Uterus (tissue), 4 donors: ENCODE results near the gene GBX1. TPM values are rescaled to one million over a fixed set of nuclear protein-coding genes. Genes with fewer than 3 reads are reported as not detected.

Source experiments
- DNase-seq, 2 donors: peaks; one replicate each; pipeline ENCODE4 v3.0.0-alpha.2; 2019 to 2020
- H3K27ac ChIP-seq, 2 donors: fragments of 200-600 bp; sonication (generic); 1 replicate in 1 of 2; 2 replicates in 1 of 2; pipeline ENCODE4 v1.5.1; 2016 to 2018
- H3K27me3 ChIP-seq, 2 donors: fragments of 200-600 bp; sonication (generic); one replicate each; pipeline ENCODE4 v1.5.1; 2018 to 2019; ENCODE audit warnings: control low read depth in 1 of 2
- H3K36me3 ChIP-seq, 2 donors: fragments of 200-600 bp; sonication (generic); one replicate each; pipeline ENCODE4 v1.5.1; 2019; ENCODE audit warnings: control low read depth in 1 of 2
- H3K4me1 ChIP-seq, 2 donors: fragments of 200-600 bp; sonication (generic); one replicate each; pipeline ENCODE4 v1.5.1; 2018 to 2019; ENCODE audit warnings: control low read depth in 1 of 2
- H3K4me3 ChIP-seq, 2 donors: fragments of 200-600 bp; sonication (generic); 1 replicate in 1 of 2; 2 replicates in 1 of 2; pipeline ENCODE4 v1.5.1; 2018 to 2019; ENCODE audit warnings: mild to moderate bottlenecking in 1 of 2
- H3K9me3 ChIP-seq, 2 donors: fragments of 200-600 bp; sonication (generic); one replicate each; pipeline ENCODE4 v1.5.1; 2019; ENCODE audit warnings: control low read depth in 1 of 2
- POLR2A ChIP-seq, 2 donors: fragments of 450-650 bp; IDR thresholded peaks; one replicate each; pipeline ENCODE4 v1.6.1; 2016; ENCODE audit warnings: antibody characterized with exemption in 2 of 2, mild to moderate bottlenecking in 1 of 2, moderate library complexity in 1 of 2
- intact Hi-C: fragments of 100-400 bp; cut with DNase I; formaldehyde crosslinking; loops from one replicate; pipeline ENCODE4 v1.15.1; 2023; ENCODE audit warnings: low total_unique reads
- total RNA-seq, 4 donors: library from RNA; depleted of rRNA in 3 of 4; stranded (reverse); fragments of >200 nt in 3 of 4; gene quantifications; one replicate each; pipeline versions ENCODE4 v1.1.0 to v1.2.4, GENCODE V29; 2014 to 2023
- TF ChIP-seq, protein P1 (sequence below), 4 experiments: fragments of 200-600 bp in 2 of 4; fragments of 450-650 bp in 2 of 4; sonication (generic) in 2 of 4; IDR thresholded peaks; one replicate each; pipeline ENCODE4 v1.5.1; 2016 to 2019; ENCODE audit warnings: antibody characterized with exemption in 4 of 4, mild to moderate bottlenecking in 2 of 4, moderate library complexity in 1 of 4
- donor health status: DM: yes; HTN: yes; CAD: no.

The GBX1 gene
- total RNA-seq, 4 donors from 2014 or later = 0.41 TPM; not detected in 3

- no peak for TF ChIP-seq POLR2A (IDR thresholded peaks at IDR 0.05)
- Histone ChIP-seq H3K27me3 (no peaks in the 10 kb centered on the region), H3K9me3 (no peaks in the 10 kb centered on the region), H3K36me3 (no peaks in the 10 kb centered on the region), H3K4me1 (no peaks in the 10 kb centered on the region), H3K4me3 (no peak overlapping the region), H3K27ac (no peak overlapping the region)
- DNase-seq = no peak
- intact Hi-C loops = no loop called here
Observed at GRCh38 chr7:151177310-151177709, 9.8 kb upstream of the GBX1 start.

- DNase-seq = no peak
- H3K4me1 ChIP-seq = no peaks in the 10 kb centered on the region
- H3K4me3 ChIP-seq = no peak overlapping the region
- no peaks in the 10 kb centered on the region for H3K27me3 ChIP-seq
- H3K27ac ChIP-seq = no peak overlapping the region
- H3K9me3 ChIP-seq = no peaks in the 10 kb centered on the region
- no peak for TF ChIP-seq POLR2A (IDR thresholded peaks at IDR 0.05)
- TF ChIP-seq, protein P1, sequence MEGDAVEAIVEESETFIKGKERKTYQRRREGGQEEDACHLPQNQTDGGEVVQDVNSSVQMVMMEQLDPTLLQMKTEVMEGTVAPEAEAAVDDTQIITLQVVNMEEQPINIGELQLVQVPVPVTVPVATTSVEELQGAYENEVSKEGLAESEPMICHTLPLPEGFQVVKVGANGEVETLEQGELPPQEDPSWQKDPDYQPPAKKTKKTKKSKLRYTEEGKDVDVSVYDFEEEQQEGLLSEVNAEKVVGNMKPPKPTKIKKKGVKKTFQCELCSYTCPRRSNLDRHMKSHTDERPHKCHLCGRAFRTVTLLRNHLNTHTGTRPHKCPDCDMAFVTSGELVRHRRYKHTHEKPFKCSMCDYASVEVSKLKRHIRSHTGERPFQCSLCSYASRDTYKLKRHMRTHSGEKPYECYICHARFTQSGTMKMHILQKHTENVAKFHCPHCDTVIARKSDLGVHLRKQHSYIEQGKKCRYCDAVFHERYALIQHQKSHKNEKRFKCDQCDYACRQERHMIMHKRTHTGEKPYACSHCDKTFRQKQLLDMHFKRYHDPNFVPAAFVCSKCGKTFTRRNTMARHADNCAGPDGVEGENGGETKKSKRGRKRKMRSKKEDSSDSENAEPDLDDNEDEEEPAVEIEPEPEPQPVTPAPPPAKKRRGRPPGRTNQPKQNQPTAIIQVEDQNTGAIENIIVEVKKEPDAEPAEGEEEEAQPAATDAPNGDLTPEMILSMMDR (IDR thresholded peaks at IDR 0.05) = no peak
- intact Hi-C loops = no loop called here
- no peaks in the 10 kb centered on the region for H3K36me3 ChIP-seq
Observed at GRCh38 chr7:151176401-151176800, 8.9 kb upstream of the GBX1 start.

- Histone ChIP-seq H3K4me3 (no peak overlapping the region), H3K9me3 (no peaks in the 10 kb centered on the region), H3K4me1 (no peaks in the 10 kb centered on the region), H3K27ac (no peak overlapping the region), H3K27me3 (no peaks in the 10 kb centered on the region), H3K36me3 (no peaks in the 10 kb centered on the region)
- no peak for TF ChIP-seq POLR2A (IDR thresholded peaks at IDR 0.05)
- TF ChIP-seq, protein P1 (IDR thresholded peaks at IDR 0.05) = no peak
- intact Hi-C loops = no loop called here
- no peak for DNase-seq
Observed at GRCh38 chr7:151175793-151176311, 8.4 kb upstream of the GBX1 start.

DNA sequence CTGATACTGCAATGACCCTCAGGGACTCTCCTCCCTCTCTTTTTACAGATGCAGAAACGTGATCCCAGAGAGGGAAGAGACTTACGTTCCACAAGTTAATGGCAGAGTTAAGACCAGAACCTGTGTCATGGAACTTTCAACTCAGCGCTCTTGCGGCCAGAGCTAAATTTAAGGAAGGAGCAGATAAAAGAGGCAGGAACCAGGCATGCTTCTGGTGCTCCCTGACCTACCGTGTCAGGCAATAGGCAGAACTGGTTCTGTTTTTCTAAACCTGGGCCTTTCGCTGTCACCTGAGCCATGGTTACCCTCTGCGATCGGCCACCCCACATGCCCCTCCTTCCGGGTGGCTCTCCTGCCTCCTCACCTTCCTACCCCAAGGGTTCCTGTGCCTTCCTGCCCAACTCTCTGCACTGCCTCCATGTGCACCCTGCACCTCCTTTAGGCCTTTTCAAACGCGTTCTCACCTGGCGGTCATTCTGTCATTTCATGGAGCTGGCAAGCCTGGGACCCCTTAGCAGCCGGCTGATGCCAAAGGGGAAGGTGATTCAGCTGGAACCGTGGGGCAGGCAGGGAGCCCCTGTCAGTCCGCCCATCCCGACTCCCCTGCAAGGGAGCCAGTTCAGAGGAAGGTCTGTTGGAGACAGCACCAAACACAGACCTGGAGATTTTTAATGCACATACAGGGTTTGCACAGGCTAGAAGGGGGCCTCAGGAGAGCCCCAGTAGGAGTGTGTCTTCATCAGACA lies 7.7 kb upstream of the GBX1 start:
- no peaks in the 10 kb centered on the region for H3K27me3 ChIP-seq
- no peak overlapping the region for H3K27ac ChIP-seq
- H3K4me1 ChIP-seq = no peaks in the 10 kb centered on the region
- intact Hi-C loops = no loop called here
- TF ChIP-seq POLR2A (IDR thresholded peaks at IDR 0.05) = no peak
- TF ChIP-seq, protein P1 (IDR thresholded peaks at IDR 0.05) = no peak
- no peaks in the 10 kb centered on the region for H3K36me3 ChIP-seq
- H3K9me3 ChIP-seq = no peaks in the 10 kb centered on the region
- H3K4me3 ChIP-seq = no peak overlapping the region
- DNase-seq = no peak

- Histone ChIP-seq H3K4me3 (no peak overlapping the region), H3K4me1 (no peaks in the 10 kb centered on the region), H3K36me3 (no peaks in the 10 kb centered on the region), H3K9me3 (no peaks in the 10 kb centered on the region), H3K27me3 (no peaks in the 10 kb centered on the region), H3K27ac (no peak overlapping the region)
- no peak for DNase-seq
- TF ChIP-seq POLR2A (IDR thresholded peaks at IDR 0.05) = no peak
- TF ChIP-seq, protein P1 (IDR thresholded peaks at IDR 0.05) = no peak
- intact Hi-C loops = no loop called here
Observed at GRCh38 chr7:151174246-151175046, 7.0 kb upstream of the GBX1 start.
